22Rv1 (cell line): ENCODE data around the gene SAE1.

Experiments used
- H3K27ac ChIP-seq: fragments of 450-650 bp; 2 replicates; pipeline ENCODE4 v1.5.1; 2017
- ZFX ChIP-seq: fragments of 450-650 bp; IDR thresholded peaks from 2 replicates; pipeline ENCODE4 v1.6.1; 2017; ENCODE audit warnings: antibody characterized with exemption, borderline replicate concordance
- TF ChIP-seq, protein P1 (sequence below): fragments of 450-650 bp; IDR thresholded peaks from 2 replicates; pipeline ENCODE4 v1.5.1; 2017; ENCODE audit warnings: mild to moderate bottlenecking

Gene SAE1

DNA sequence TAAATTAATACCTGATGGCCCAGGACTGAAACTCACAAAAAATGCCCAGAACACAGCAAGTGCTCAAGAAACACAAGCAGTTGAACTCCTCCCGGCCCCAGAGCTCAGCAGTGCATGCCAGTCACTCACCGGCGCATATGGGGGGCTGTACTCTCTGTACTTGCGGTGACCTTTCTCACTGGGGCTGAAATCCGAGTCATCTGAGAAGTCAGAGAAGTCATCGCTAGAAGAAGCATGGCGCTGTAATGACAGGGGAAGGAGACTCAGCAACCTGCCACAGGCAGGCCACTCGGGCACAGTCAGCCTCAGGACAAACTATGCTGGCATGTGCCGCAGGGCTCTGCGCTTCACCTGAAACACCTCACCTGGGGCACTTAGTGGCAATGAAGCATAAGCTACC, 36.8 kb upstream of the SAE1 start:
- peak overlapping the region; percentile 86; the same call in 1 of the 2 replicates for H3K27ac ChIP-seq
- TF ChIP-seq, protein P1, sequence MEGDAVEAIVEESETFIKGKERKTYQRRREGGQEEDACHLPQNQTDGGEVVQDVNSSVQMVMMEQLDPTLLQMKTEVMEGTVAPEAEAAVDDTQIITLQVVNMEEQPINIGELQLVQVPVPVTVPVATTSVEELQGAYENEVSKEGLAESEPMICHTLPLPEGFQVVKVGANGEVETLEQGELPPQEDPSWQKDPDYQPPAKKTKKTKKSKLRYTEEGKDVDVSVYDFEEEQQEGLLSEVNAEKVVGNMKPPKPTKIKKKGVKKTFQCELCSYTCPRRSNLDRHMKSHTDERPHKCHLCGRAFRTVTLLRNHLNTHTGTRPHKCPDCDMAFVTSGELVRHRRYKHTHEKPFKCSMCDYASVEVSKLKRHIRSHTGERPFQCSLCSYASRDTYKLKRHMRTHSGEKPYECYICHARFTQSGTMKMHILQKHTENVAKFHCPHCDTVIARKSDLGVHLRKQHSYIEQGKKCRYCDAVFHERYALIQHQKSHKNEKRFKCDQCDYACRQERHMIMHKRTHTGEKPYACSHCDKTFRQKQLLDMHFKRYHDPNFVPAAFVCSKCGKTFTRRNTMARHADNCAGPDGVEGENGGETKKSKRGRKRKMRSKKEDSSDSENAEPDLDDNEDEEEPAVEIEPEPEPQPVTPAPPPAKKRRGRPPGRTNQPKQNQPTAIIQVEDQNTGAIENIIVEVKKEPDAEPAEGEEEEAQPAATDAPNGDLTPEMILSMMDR = no peak
- no peak for TF ChIP-seq ZFX

DNA sequence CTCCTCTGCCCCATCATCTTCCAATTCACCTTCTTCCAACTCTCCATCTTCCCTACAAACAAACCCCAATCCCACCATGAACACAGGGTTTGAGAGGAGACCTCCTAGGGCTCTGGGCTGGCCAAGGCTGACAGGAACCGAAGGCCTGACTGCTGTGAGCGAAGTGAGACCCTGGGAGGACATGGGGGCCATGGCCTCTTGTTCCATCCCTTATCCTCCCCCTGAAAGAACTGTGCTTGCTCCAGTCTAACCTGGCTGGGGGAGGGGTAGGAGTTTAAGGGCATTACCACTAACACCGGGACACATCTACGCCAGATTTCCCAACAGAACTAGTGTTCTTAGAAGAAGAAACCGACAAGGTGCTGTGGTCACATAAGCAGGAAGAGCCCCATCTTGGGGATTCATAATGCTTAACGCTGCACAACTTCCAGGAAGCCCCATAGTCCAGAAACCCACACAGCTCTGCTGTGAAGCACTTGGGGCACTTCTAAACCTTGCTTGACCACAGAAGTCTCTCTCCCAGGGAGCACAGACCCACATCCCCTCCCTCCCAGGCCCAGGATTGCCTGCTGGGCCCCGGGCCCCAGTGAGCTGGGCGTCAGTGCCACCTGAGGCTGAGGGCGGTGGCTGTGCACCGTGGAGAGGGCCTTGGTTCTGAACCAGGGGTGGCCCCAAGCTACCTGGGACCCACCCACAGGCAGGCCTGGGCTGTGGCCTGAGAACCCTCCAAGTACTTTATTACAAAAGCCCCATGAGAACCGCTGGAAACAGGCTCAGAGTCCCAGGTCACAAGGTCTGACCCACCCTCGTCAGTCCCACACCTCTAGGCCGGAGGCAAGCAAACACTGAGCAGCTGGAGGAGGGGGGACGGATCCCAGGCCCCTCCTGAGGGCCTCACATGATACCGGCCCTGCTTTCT, 35.8 kb upstream of the SAE1 start:
- TF ChIP-seq ZFX = no peak
- TF ChIP-seq, protein P1 = no peak

DNA sequence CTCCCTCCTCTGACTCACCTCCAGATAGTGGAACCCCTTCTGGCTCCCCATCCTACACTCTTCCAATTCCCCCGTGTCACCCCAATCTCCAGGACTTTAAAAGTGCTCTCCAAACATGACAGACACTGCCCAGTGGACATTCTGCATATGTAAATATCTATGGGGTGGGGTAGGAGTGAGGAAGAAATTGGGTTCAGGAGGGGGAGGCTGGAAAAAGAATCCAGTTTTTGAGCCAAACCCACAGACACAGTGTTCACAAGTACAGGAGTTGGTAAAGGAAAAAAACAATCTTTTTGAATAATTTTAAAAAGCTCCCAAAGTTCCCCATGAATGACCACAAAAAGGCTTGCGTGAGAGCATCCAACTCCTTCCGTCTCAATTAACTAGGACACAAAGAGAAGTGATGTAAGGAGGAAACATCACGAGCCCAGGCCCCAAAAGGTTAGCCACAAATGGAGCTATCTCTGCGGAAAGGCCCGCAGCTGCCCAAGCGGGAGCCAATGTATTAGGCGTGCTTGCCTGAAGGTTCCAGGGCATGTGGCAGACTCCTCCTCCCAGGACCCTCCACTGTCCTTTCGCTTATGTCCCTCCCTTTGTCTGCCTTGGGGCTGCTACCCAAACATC, 35.0 kb upstream of the SAE1 start:
- H3K27ac ChIP-seq = peak overlapping the region; percentile 86
- TF ChIP-seq ZFX = no peak
- TF ChIP-seq, protein P1 = no peak

More for the DNA sequence above, 35.8 kb upstream of the SAE1 start:
- peak overlapping the region; percentile 86 for H3K27ac ChIP-seq

DNA sequence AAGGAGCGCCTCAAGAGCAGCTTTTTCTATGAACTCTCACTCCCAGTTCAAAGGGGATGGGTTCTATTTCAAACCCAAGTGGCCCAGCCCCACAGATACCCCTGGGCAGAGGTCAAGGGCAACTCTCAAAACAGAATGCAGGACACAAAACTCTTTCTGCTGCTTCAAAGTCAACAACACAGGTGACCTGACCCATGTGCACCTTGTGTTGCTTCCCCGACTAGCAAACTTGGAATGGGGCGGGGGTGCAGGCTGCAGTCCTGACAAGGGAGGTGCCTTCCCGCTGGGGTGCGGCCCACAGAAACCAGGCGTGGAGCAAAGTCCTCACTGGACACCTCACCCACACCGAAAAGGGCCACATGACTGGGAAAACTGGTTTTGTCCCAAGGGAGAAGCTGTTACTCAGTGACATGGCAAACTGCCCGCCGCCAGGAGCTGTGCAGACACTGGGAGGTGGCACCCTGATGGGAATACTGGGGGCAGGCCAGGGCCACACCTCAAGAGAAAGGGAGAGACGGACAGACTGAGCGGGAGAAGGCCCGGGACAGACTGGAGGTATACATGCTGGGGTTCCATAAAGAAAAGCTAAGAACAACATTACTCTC, 34.4 kb upstream of the SAE1 start:
- no peak for TF ChIP-seq ZFX
- TF ChIP-seq, protein P1 = no peak
- peak overlapping the region; percentile 86 for H3K27ac ChIP-seq

DNA sequence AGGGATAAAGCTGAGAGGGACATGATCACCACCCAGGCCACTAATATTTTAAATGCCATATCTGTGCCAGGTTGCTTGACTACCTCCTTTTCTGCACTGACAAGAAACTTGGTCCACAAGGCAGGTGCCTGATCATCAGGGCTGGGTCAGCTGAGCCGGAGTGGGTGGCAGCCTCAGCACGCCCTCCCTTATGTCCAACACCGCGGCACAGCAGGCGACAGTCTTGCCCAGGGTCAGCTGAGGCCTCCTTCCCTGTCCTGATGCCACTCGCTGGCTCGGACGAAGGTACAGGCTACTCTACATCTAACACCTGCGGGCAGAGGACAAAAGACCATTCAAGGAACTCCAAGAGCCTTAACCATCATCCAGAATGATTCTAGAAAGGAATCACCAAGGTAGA, 33.9 kb upstream of the SAE1 start:
- no peak for TF ChIP-seq ZFX
- TF ChIP-seq, protein P1 = no peak
- H3K27ac ChIP-seq = peak overlapping the region; percentile 86

DNA sequence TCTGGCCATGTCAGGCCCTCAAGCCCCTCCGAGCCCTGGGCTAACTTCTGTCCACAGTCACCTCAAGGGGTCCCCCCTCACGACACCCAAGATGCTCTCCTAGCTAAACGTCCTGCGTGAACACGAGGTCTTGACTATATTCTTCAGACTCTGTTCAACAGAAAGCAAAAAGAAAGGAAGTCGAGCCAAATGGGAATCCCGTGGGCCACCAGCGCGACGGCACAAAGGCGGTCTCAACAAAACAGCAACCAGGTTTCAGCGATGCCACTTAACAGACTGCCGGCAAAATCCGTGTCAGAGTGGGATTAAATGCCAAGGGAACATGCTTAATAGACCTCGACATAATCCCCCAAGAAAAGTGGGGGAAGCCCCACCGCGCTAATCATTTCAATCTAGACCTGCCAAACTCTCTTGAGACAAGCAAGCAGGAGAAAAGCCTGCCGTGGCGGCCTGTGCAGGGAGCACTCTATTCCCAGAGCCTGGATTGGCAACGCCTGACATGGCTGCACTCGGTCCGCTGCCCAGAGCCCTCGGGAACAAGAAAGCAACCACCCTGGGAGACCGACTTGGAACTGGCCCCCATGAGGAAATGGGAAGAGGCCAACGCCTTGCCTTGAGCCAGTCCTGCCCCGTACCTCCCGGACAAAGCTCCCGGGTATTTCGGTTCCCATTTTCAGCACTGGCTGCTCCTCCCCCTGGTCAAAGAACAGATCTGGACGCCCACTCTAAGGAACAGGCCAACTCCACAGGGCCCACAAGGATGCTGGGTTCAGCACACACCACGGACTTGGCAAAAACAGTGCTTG, 33.0 kb upstream of the SAE1 start:
- no peak for TF ChIP-seq ZFX
- TF ChIP-seq, protein P1 = no peak
- H3K27ac ChIP-seq = peak overlapping the region; percentile 86
